ENCODE data around the gene IL20RA.
"Not testable (repeated sequence)": the region's sequence is repeated elsewhere in the genome, so short reads cannot be mapped to it uniquely, and the experiment has no call there.

IL20RA gene, protein sequence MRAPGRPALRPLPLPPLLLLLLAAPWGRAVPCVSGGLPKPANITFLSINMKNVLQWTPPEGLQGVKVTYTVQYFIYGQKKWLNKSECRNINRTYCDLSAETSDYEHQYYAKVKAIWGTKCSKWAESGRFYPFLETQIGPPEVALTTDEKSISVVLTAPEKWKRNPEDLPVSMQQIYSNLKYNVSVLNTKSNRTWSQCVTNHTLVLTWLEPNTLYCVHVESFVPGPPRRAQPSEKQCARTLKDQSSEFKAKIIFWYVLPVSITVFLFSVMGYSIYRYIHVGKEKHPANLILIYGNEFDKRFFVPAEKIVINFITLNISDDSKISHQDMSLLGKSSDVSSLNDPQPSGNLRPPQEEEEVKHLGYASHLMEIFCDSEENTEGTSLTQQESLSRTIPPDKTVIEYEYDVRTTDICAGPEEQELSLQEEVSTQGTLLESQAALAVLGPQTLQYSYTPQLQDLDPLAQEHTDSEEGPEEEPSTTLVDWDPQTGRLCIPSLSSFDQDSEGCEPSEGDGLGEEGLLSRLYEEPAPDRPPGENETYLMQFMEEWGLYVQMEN

GRCh38 chr6:137044366-137045221, at the start of gene IL20RA:
Gene IL20RA, minus strand, starts transcription at chr6:137044965. Its CDS starts 237 bp downstream, at chr6:137044728.
- DNase-seq, result no peak

DNA sequence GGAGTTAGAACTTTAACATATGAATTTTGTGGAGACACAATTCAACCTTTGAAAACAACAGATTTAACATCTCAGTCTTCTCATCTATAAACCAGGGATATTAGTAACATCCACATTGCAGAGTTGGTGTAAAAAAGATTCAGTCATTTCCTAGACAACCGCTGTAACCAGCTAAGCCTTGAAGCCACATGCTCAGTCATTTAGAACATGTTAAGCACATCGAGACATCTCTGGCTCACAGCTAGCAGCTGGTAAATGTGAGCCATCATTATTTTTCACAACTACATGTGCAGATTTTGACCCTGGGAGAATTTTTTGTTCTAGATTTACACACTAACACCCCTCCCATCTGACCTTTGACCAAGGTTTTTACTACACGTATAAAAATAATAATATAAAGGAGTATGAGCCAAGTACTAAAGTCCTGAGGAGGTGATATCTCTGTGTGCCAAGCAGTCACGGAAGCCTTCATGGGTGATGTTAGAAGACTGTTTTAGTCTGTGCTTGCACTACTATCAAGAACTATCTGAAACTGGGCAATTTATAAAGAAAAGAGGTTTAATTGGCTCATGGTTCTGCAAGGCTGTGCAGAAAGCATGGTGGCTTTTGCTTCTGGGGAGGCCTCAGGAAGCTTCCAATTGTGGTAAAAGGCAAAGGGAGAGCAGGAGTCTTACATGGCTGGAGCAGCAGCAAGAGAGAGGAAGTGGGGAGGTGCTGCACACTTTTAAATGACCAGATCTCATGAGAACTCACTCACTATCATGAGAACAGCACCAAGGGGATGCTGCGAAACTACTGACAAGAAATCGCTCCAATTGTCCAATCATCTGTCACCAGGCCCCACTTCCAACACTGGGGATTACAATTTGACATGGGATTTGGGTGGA, 48.7 kb upstream of the IL20RA start:
- no peak for DNase-seq

GRCh38 chr6:137092018-137092417, 47.3 kb upstream of the IL20RA start:
- DNase-seq, result no peak

DNA sequence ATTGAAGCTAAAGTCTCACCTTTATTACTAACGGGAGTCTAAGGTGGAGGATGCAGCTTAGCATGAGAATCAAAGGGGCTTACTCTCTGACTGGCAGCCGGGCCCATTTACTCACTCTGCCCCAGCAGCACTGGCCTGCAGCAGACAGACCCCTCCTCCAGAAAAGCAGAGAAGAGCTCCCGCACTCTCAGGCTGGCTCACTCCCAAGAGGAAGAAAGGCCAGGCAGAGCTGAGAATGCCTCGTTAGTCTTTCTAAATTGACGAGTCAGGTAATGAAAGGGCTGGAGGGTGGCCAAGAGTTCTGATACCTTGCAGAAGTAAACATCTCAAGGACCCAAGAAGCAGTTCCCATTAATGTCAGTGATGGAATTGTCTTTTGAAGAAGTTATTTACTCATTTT, 44.5 kb upstream of the IL20RA start:
- DNase-seq, result no peak

DNA sequence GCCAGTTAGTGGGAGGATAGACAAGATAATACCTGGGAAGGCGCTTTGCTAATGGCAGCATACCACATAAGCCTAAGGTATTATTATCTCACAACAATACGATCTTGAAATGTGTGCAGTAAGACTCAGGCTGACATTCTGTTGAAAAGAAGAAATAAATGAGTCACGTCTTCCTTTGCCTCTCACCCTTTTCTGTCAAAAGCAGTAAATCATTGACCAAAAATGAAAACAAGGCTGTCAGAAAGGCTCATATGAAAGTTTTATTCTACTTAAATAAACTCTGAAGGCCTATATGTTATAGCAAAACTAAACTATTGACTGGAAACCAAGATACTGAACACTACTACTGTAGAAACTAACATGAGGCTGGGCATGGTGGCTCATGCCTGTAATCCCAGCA, 43.1 kb upstream of the IL20RA start:
- no peak for DNase-seq

GRCh38 chr6:137086031-137086430, 41.3 kb upstream of the IL20RA start:
- DNase-seq, result no peak

- DNase-seq, result no peak
Measured at GRCh38 chr6:137084865-137085617, 40.3 kb upstream of the IL20RA start.

GRCh38 chr6:137084090-137084489, 39.3 kb upstream of the IL20RA start:
- no peak for DNase-seq

DNA sequence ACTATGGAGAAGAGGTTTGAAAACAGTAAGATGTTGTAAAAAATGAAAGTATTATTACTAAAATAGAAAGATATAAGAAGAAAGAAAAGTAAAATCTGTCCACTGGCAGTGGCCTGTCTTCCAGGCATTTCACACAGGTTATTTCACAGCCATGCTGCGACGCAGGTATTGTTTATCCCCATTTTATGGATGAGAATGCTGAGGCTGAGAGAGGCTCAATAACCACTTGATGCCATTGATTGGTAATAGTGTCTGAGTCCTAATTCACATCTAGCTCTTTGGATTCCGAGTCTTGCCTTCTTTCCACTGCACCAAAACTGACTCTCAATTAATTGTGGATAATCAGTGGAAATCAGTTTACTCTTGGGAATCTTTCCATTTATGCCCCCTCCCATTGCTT, 37.2 kb upstream of the IL20RA start:
- no peak for DNase-seq

- DNase-seq, result no peak
Measured at GRCh38 chr6:137080711-137081110, 35.9 kb upstream of the IL20RA start.

DNA sequence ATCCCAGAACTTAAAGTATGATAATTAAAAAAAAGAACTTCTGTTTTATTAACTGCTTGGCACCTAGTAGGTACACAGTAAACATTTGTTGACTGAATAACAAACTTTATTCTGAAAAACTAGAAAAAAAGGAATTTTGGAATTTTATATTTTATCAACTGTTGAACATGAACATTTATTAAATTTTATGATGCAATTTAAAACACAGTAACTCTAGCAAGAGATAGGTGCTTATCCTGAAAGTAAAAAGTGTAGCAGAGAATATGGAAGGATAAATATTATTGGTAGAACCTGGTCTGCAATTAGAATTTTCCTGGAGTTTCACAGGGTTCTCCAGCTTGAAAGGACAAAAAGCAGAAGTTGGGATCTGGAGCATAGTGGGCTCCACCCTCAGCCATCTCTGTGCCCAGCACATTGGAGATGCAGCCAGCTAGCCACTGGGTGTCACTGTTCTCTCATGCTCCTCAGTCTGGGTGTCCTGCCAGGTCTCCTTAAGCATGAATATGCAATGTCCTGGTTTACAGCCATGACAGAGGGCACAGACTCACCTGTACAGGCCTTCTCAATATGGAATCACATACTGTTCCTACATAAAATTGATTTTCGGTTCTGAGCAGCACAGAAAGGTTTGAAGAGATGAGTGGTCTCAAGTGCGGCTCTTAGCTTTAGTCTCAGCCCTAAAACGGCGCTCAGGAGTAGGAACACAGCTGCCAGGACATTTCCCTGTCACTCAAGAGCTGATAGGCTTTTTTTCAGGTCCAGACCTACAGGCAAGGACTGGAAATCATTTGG, 31.7 kb upstream of the IL20RA start:
- DNase-seq, result peak; percentile 84

GRCh38 chr6:137075790-137076189, 31.0 kb upstream of the IL20RA start:
- DNase-seq, result not testable (repeated sequence)

DNA sequence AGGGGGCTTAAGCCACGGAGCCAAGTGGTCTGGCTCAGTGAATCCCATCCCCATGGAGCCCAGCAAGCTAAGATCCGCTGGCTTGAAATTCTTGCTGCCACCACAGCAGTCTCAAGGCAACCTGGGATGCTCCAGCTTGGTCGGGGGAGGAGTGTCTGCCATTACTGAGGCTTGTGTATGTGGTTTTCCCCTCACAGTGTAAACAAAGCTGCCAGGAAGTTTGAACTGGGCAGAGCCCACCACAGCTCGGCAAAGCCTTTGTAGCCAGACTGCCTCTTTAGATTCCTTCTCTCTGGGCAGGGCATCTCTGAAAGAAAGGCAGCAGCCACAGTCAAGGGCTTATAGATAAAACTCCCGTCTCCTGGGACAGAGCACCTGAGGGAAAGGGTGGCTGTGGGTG, 25.5 kb upstream of the IL20RA start:
- DNase-seq, result no peak

GRCh38 chr6:137067399-137067798, 22.6 kb upstream of the IL20RA start:
- DNase-seq, result no peak

- no peak for DNase-seq
Measured at GRCh38 chr6:137058037-137058436, 13.3 kb upstream of the IL20RA start.

GRCh38 chr6:137056121-137056880, 11.5 kb upstream of the IL20RA start:
- peak; percentile 37 for DNase-seq

GRCh38 chr6:137051790-137052472, 7.2 kb upstream of the IL20RA start:
- no peak for DNase-seq

DNA sequence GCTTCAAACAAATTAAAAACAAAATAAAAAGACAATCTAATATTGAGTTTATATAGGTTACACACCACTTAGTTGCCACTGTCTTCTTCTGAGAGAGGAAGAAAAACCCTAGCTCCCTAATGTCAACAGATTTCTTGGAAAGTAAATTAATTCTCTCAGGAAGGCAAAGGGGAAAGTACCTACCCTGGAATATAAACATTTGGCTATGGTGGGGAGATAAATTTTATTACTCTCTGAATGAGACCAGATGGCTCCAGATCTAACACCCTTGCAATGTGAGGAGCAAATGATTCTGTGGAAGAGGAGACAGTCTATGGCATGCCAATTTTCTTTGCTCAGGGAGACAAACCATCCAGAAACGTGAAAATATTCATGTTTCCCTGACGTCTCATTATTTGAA, 4.3 kb upstream of the IL20RA start:
- no peak for DNase-seq

DNA sequence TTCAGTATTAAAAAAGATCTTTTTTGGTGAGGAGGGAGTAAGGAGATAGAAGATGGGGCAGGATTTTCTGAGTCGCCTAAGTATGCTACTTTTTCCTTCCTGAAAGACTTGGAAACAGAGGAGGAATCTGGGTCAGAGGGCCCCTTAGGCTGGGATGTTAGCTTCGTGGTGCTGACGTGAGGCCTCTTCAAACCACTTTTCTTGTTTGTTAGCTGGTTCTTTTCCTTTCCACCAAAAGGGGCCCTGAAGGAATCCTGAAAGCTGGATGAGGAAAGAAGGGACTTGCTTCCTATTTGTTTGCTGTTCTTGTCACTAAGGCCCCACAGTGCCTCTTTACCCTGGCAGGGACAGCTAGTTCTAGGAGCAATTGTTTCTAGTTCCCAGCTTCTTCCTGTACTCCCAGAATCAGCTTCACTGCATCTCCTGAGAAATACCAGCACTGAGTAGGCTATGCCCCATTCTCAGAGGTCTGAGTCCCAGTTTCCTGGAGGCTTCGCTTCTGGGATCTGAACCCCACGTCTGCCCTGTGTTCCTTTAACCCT, 2.2 kb upstream of the IL20RA start:
- DNase-seq, result no peak
